IMR-90 (cell line): ENCODE data around the gene TAF4B. TPM values are rescaled to one million over a fixed set of nuclear protein-coding genes. Genes with fewer than 3 reads are reported as not detected.

Experiments
- ATAC-seq: fragments of 200-7000 bp; cut with Tn5 transposase; 2 replicates; pipeline ENCODE4 v1.9.1; 2020; ENCODE audit warnings: low read depth, mild to moderate bottlenecking, moderate library complexity
- BruUV-seq: library from RNA; stranded (reverse); fragments of 400-500 nt; replicated peaks from 2 replicates; lab custom pipeline; 2021; lab: Mats Ljungman, UMichigan
- CTCF ChIA-PET: fragments of 300-600 bp; formaldehyde crosslinking; extraction: SDS; loops from one replicate; lab custom pipeline; 2021; ENCODE audit warnings: antibody characterized with exemption; lab: Yijun Ruan, JAX
- POLR2A ChIA-PET: fragments of 300-600 bp; sonication (Branson Sonifier 250); formaldehyde crosslinking; loops from one replicate; lab custom pipeline; 2022; ENCODE audit warnings: antibody characterized with exemption; ENCODE audit not compliant: unreplicated experiment; lab: Charles Lee
- DNase-seq: peaks from one replicate; pipeline ENCODE4 v3.0.0; 2013
- H2AFZ ChIP-seq: replicated peaks from 2 replicates; pipeline ENCODE3; 2013; ENCODE audit warnings: low read length, mild to moderate bottlenecking; ENCODE audit not compliant: poor library complexity
- H2AK5ac ChIP-seq: 2 replicates; pipeline ENCODE4 v1.6.1; 2013; ENCODE audit warnings: low read depth, low read length, inconsistent platforms
- H2AK9ac ChIP-seq: replicated peaks from 2 replicates; pipeline ENCODE3; 2013; ENCODE audit warnings: mild to moderate bottlenecking, low read depth, low read length, moderate library complexity; ENCODE audit not compliant: poor library complexity
- H2BK120ac ChIP-seq: 2 replicates; pipeline ENCODE4 v1.6.1; 2013; ENCODE audit warnings: low read depth, low read length, inconsistent platforms
- H2BK15ac ChIP-seq: 3 replicates; pipeline ENCODE4 v1.6.1; 2013; ENCODE audit warnings: low read depth, low read length, inconsistent platforms
- H2BK20ac ChIP-seq: 2 replicates; pipeline ENCODE4 v1.6.1; 2013; ENCODE audit warnings: low read depth, mild to moderate bottlenecking, inconsistent platforms, low read length, moderate library complexity
- H2BK5ac ChIP-seq: 2 replicates; pipeline ENCODE4 v1.6.1; 2013; ENCODE audit warnings: mild to moderate bottlenecking, low read depth, low read length, inconsistent platforms; ENCODE audit not compliant: poor library complexity, severe bottlenecking
- H3K14ac ChIP-seq: replicated peaks from 2 replicates; pipeline ENCODE4 v1.6.1; 2013; ENCODE audit warnings: low read depth, low read length, inconsistent platforms
- H3K18ac ChIP-seq: 2 replicates; pipeline ENCODE4 v1.6.1; 2013; ENCODE audit warnings: low read depth, low read length, control low read depth
- H3K23ac ChIP-seq: 2 replicates; pipeline ENCODE4 v1.6.1; 2013; ENCODE audit warnings: low read depth, low read length, inconsistent platforms
- H3K27ac ChIP-seq: 2 replicates; pipeline ENCODE4 v1.5.1; 2013; ENCODE audit warnings: mild to moderate bottlenecking, control low read depth, low read length; ENCODE audit not compliant: insufficient read depth
- H3K27me3 ChIP-seq: 2 replicates; pipeline ENCODE4 v1.6.1; 2013; ENCODE audit warnings: low read length; ENCODE audit not compliant: control insufficient read depth, insufficient read depth
- H3K36me3 ChIP-seq: 2 replicates; pipeline ENCODE4 v1.6.1; 2013; ENCODE audit warnings: low read length, mixed read lengths; ENCODE audit not compliant: control insufficient read depth, insufficient read depth
- H3K4ac ChIP-seq: 2 replicates; pipeline ENCODE4 v1.6.1; 2013; ENCODE audit warnings: low read depth, low read length, inconsistent platforms
- H3K4me1 ChIP-seq: 2 replicates; pipeline ENCODE4 v1.6.1; 2013; ENCODE audit warnings: low read length, mixed read lengths; ENCODE audit not compliant: control insufficient read depth, insufficient read depth
- H3K4me2 ChIP-seq: 2 replicates; pipeline ENCODE4 v1.6.1; 2013; ENCODE audit warnings: low read depth, mild to moderate bottlenecking, control low read depth, low read length, moderate library complexity
- H3K4me3 ChIP-seq: 2 replicates; pipeline ENCODE4 v1.5.1; 2013; ENCODE audit warnings: low read depth, mild to moderate bottlenecking, control low read depth, low read length, moderate library complexity; ENCODE audit not compliant: insufficient read depth
- H3K56ac ChIP-seq: 2 replicates; pipeline ENCODE4 v1.6.1; 2013; ENCODE audit warnings: low read length, inconsistent platforms; ENCODE audit not compliant: insufficient read depth; ENCODE audit errors: extremely low read depth
- H3K79me1 ChIP-seq, 2 experiments: 2 replicates each; pipeline ENCODE4 v1.6.1; 2013; ENCODE audit warnings: low read length in 2 of 2, inconsistent platforms in 1 of 2, low read depth in 1 of 2
- H3K9ac ChIP-seq: 2 replicates; pipeline ENCODE4 v1.6.1; 2013; ENCODE audit warnings: low read depth, low read length, control low read depth
- H3K9me1 ChIP-seq: 2 replicates; pipeline ENCODE4 v1.6.1; 2013; ENCODE audit warnings: low read length, inconsistent platforms; ENCODE audit not compliant: insufficient read depth
- H3K9me3 ChIP-seq: 2 replicates; pipeline ENCODE4 v1.6.1; 2013; ENCODE audit warnings: low read length; ENCODE audit not compliant: control insufficient read depth, insufficient read depth
- H4K20me1 ChIP-seq: 2 replicates; pipeline ENCODE4 v1.6.1; 2013; ENCODE audit warnings: low read length, inconsistent platforms; ENCODE audit not compliant: insufficient read depth
- H4K5ac ChIP-seq: 2 replicates; pipeline ENCODE4 v1.6.1; 2013; ENCODE audit warnings: mild to moderate bottlenecking, low read depth, low read length, control low read depth
- H4K8ac ChIP-seq, 2 experiments: 2 replicates each; pipeline ENCODE4 v1.6.1; 2013; ENCODE audit warnings: low read depth in 2 of 2, low read length in 2 of 2, control low read depth in 1 of 2, inconsistent platforms in 1 of 2
- H4K91ac ChIP-seq: 2 replicates; pipeline ENCODE4 v1.6.1; 2013; ENCODE audit warnings: low read depth, low read length, inconsistent platforms; ENCODE audit not compliant: insufficient read depth
- FOS ChIP-seq: fragments of 150-350 bp; IDR thresholded peaks from 2 replicates; pipeline ENCODE4 v1.6.1; 2016; ENCODE audit warnings: low read depth, low read length
- MXI1 ChIP-seq: IDR thresholded peaks from 2 replicates; pipeline ENCODE4 v1.6.1; 2012; ENCODE audit warnings: low read depth, mild to moderate bottlenecking, low read length, moderate library complexity, borderline replicate concordance
- RAD21 ChIP-seq: IDR thresholded peaks from 2 replicates; pipeline ENCODE4 v1.6.1; 2012; ENCODE audit warnings: low read length, improper control_type of control experiment
- SMC3 ChIP-seq: fragments of 150-350 bp; IDR thresholded peaks from 2 replicates; pipeline ENCODE4 v1.6.1; 2016; ENCODE audit warnings: low read depth, mild to moderate bottlenecking, antibody characterized with exemption, low read length, moderate library complexity
- WGBS, 2 experiments: methylation state at CpG; one replicate each; pipeline versions ENCODE4 v1.1.5 to v1.1.7; 2013; ENCODE audit warnings: missing lambda C conversion rate in 2 of 2; ENCODE audit not compliant: insufficient read length in 1 of 2; ENCODE audit errors: extremely low coverage in 2 of 2; 5-methylcytosine and 5-hydroxymethylcytosine counted together
- dilution Hi-C: fragments of 300-500 bp; cut with HindIII; formaldehyde crosslinking; loops from one replicate; pipeline ENCODE4 v1.14.3; 2018; ENCODE audit warnings: low sequenced_read_pairs; ENCODE audit not compliant: unreplicated experiment
- in situ Hi-C: fragments of 300-500 bp; cut with MboI; formaldehyde crosslinking; loops from 3 replicates; pipeline ENCODE4 v1.14.3; 2019; ENCODE audit warnings: low sequenced_read_pairs, inconsistent platforms, mixed read lengths
- intact Hi-C: fragments of 100-400 bp; cut with micrococcal nuclease; formaldehyde crosslinking; loops from 2 replicates; pipeline ENCODE4 v1.10.0; 2022
- polyA plus RNA-seq, 3 experiments: library from polyadenylated mRNA; depleted of rRNA; stranded (reverse); fragments of >200 nt; gene quantifications; 2 replicates each; pipeline ENCODE4 v1.2.3, GENCODE V29; 2012; ENCODE audit warnings: low replicate concordance in 1 of 3
- total RNA-seq: library from RNA; depleted of rRNA; stranded (reverse); fragments of >200 nt; gene quantifications from 2 replicates; pipeline ENCODE4 v1.2.3, GENCODE V29; 2012
- TF ChIP-seq, protein P1 (sequence below): conservative IDR thresholded peaks from 2 replicates; pipeline ENCODE4 v1.5.1; 2012; ENCODE audit warnings: mild to moderate bottlenecking, low read depth, low read length, improper control_type of control experiment
- TF ChIP-seq, protein P2 (sequence below): fragments of 150-350 bp; IDR thresholded peaks from 2 replicates; pipeline ENCODE4 v1.6.1; 2017; ENCODE audit warnings: mild to moderate bottlenecking, antibody characterized with exemption, low read length, low read depth

TAF4B gene
- total and polyA plus RNA-seq, 2 of the 4 experiments (the other 2 are of a cell fraction) = 0.38 to 1.1 TPM

DNA sequence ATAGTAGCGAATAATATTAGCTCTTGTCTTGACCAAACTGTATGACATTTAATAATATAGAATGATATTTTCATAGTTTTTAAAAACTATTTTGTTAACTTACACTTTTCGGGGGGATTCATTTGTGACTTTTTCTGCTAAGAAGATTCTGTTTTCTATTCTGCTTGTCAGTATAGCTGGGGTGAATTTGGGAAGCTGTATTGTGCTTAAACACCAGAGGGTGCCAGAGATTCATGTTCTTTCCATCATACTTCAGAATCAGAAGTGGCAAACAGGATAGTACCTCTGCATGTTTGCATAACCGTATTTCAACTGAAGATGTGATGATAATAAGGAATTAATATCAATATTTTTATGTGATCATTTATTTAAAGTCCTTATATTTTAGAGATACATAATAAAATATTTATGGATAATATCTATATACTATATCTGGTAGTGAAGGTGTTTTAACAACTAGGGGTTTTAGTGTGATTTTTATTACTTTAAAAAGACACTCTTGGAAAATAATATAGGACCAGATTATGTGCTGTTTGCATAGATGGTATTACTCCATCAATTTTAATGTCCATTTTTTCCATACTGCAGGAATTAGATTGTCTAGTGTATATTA, 81.0 kb downstream of the TAF4B start:
- Histone ChIP-seq H3K9ac (no peak overlapping the region), H3K18ac (no peak overlapping the region), H2AK9ac (no peak overlapping the region), H3K4ac (no peak overlapping the region), H2AFZ (no peak overlapping the region), H3K56ac (no peak overlapping the region), H2BK20ac (no peak overlapping the region), H4K20me1 (no peaks in the 10 kb centered on the region), H3K9me3 (no peaks in the 10 kb centered on the region), H3K27me3 (no peaks in the 10 kb centered on the region), H3K9me1 (no peaks in the 10 kb centered on the region), H3K36me3 (no peaks in the 10 kb centered on the region), H3K79me1 (no peaks in the 10 kb centered on the region), H4K5ac (no peak overlapping the region), H4K8ac (no peak overlapping the region), H2BK120ac (no peak overlapping the region), H3K27ac (no peak overlapping the region), H3K23ac (no peak overlapping the region), H2AK5ac (no peak overlapping the region), H3K4me1 (no peaks in the 10 kb centered on the region), H3K4me3 (no peak overlapping the region), H2BK5ac (no peak overlapping the region), H4K91ac (no peak overlapping the region), H3K4me2 (no peak overlapping the region), H3K14ac (no peak overlapping the region), H2BK15ac (no peak overlapping the region)
- dilution Hi-C loops (no loop called here), in situ Hi-C loops (loop anchor here (10.0 kb wide), 1 partner anchor 1288 kb away; no protein-coding TSS in a partner anchor), intact Hi-C loops (loop anchor here (1.0 to 5.0 kb wide), 3 partner anchors 240 to 695 kb away; partner anchors contain the start of gene KCTD1)
- ChIA-PET CTCF (interaction anchor here (0.6 to 1.4 kb wide), 2 partner anchors 76 to 85 kb away, joined by 4 to 5 read pairs; no protein-coding TSS in a partner anchor), POLR2A (no interaction called here)
- DNase-seq (peak; percentile 63), ATAC-seq (peak; percentile 90)
- BruUV-seq = no TSS peak
- no CpG with 5 or more reads among the region's 3 CpGs for WGBS, 2 experiments
- TF ChIP-seq RAD21 = peak; percentile 79
- peak; percentile 73 for TF ChIP-seq SMC3
- TF ChIP-seq MXI1 = no peak
- TF ChIP-seq, protein P1, sequence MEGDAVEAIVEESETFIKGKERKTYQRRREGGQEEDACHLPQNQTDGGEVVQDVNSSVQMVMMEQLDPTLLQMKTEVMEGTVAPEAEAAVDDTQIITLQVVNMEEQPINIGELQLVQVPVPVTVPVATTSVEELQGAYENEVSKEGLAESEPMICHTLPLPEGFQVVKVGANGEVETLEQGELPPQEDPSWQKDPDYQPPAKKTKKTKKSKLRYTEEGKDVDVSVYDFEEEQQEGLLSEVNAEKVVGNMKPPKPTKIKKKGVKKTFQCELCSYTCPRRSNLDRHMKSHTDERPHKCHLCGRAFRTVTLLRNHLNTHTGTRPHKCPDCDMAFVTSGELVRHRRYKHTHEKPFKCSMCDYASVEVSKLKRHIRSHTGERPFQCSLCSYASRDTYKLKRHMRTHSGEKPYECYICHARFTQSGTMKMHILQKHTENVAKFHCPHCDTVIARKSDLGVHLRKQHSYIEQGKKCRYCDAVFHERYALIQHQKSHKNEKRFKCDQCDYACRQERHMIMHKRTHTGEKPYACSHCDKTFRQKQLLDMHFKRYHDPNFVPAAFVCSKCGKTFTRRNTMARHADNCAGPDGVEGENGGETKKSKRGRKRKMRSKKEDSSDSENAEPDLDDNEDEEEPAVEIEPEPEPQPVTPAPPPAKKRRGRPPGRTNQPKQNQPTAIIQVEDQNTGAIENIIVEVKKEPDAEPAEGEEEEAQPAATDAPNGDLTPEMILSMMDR = peak; percentile 79
- no peak for TF ChIP-seq FOS
- TF ChIP-seq, protein P2, sequence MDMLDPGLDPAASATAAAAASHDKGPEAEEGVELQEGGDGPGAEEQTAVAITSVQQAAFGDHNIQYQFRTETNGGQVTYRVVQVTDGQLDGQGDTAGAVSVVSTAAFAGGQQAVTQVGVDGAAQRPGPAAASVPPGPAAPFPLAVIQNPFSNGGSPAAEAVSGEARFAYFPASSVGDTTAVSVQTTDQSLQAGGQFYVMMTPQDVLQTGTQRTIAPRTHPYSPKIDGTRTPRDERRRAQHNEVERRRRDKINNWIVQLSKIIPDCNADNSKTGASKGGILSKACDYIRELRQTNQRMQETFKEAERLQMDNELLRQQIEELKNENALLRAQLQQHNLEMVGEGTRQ = no peak
